AG04450 (cell line): ENCODE results near the gene PTPRG. TPM values are rescaled to one million over a fixed set of nuclear protein-coding genes. Genes with fewer than 3 reads are reported as not detected.

Experiments
- CTCF ChIA-PET: fragments of 300-600, 350-600 bp; formaldehyde crosslinking; extraction: SDS; loops from one replicate; lab custom pipeline; 2022; ENCODE audit warnings: antibody characterized with exemption, inconsistent platforms; lab: Charles Lee
- POLR2A ChIA-PET: fragments of 350-600 bp; formaldehyde crosslinking; extraction: SDS; loops from one replicate; lab custom pipeline; 2021; ENCODE audit warnings: antibody characterized with exemption, inconsistent platforms; lab: Yijun Ruan, JAX
- DNase-seq: peaks from one replicate; pipeline ENCODE4 v3.0.0-alpha.2; 2011; ENCODE audit warnings: low read depth, low spot score
- H3K27ac ChIP-seq: one replicate; pipeline ENCODE4 v1.5.1; 2012; ENCODE audit warnings: low read depth, low read length, control low read depth
- H3K27me3 ChIP-seq: one replicate; pipeline ENCODE4 v1.6.0; 2012; ENCODE audit warnings: low read length; ENCODE audit not compliant: control insufficient read depth, insufficient read depth
- H3K4me3 ChIP-seq: 2 replicates; pipeline ENCODE4 v1.5.1; 2011; ENCODE audit warnings: mild to moderate bottlenecking, low read depth, low read length, control low read depth
- H3K9me3 ChIP-seq: 2 replicates; pipeline ENCODE4 v1.5.1; 2012; ENCODE audit warnings: low read length; ENCODE audit not compliant: control insufficient read depth, insufficient read depth
- CTCF ChIP-seq: IDR thresholded peaks from 2 replicates; pipeline ENCODE4 v1.5.1; 2011; ENCODE audit warnings: low read depth, low read length, control low read depth, inconsistent platforms
- polyA plus RNA-seq: library from polyadenylated mRNA; depleted of rRNA; stranded (reverse); fragments of >200 nt; gene quantifications from 2 replicates; pipeline ENCODE4 v1.2.3, GENCODE V29; 2011

Gene PTPRG
- polyA plus RNA-seq, 1 experiment = 26.5 TPM

GRCh38 chr3:61839256-61839655 lies 277.9 kb downstream of the PTPRG start:
- Histone ChIP-seq H3K27me3 (no peaks in the 10 kb centered on the region), H3K27ac (no peak overlapping the region), H3K9me3 (no peaks in the 10 kb centered on the region), H3K4me3 (no peak overlapping the region)
- TF ChIP-seq CTCF = no peak
- DNase-seq = no peak
- ChIA-PET POLR2A (no interaction called here), CTCF (interaction anchor here (1.2 to 2.3 kb wide), 2 partner anchors 97 to 274 kb away, joined by 3 to 8 read pairs; no protein-coding TSS in a partner anchor)

- no peak overlapping the region for H3K4me3 ChIP-seq
- no peak for TF ChIP-seq CTCF
- POLR2A ChIA-PET = no interaction called here
- H3K27me3 ChIP-seq = no peaks in the 10 kb centered on the region
- H3K27ac ChIP-seq = no peak overlapping the region
- H3K9me3 ChIP-seq = no peaks in the 10 kb centered on the region
- CTCF ChIA-PET = interaction anchor here (1.3 kb wide), 1 partner anchor 347 kb away, joined by 4 read pairs; no protein-coding TSS in a partner anchor
- no peak for DNase-seq
These were observed 279.9 kb downstream of the PTPRG start for GRCh38 chr3:61841111-61841845.

GRCh38 chr3:61841988-61842387 lies 280.6 kb downstream of the PTPRG start:
- no peak for TF ChIP-seq CTCF
- Histone ChIP-seq H3K4me3 (no peak overlapping the region), H3K27ac (no peak overlapping the region), H3K9me3 (no peaks in the 10 kb centered on the region), H3K27me3 (no peaks in the 10 kb centered on the region)
- CTCF ChIA-PET = interaction anchor here (1.3 kb wide), 1 partner anchor 347 kb away, joined by 4 read pairs; no protein-coding TSS in a partner anchor
- POLR2A ChIA-PET = interaction anchor here (0.6 kb wide), 1 partner anchor 343 kb away, joined by 3 read pairs; no protein-coding TSS in a partner anchor
- DNase-seq = no peak

GRCh38 chr3:61844346-61844745 lies 283.0 kb downstream of the PTPRG start:
- CTCF ChIA-PET = no interaction called here
- Histone ChIP-seq H3K9me3 (no peaks in the 10 kb centered on the region), H3K27ac (no peak overlapping the region), H3K27me3 (no peaks in the 10 kb centered on the region), H3K4me3 (no peak overlapping the region)
- POLR2A ChIA-PET = no interaction called here
- no peak for DNase-seq
- TF ChIP-seq CTCF = no peak

- ChIA-PET POLR2A (no interaction called here), CTCF (interaction anchor here (0.6 to 1.9 kb wide), 4 partner anchors 12 to 342 kb away, joined by 3 to 7 read pairs (median 4); no protein-coding TSS in a partner anchor)
- H3K27ac ChIP-seq = no peak overlapping the region
- no peaks in the 10 kb centered on the region for H3K9me3 ChIP-seq
- no peak for TF ChIP-seq CTCF
- no peak overlapping the region for H3K4me3 ChIP-seq
- DNase-seq = no peak
- H3K27me3 ChIP-seq = no peaks in the 10 kb centered on the region
These were observed 285.1 kb downstream of the PTPRG start for GRCh38 chr3:61846488-61846887.
